H1 (cell line): ENCODE measurements around the gene ZACN. TPM values are rescaled to one million over a fixed set of nuclear protein-coding genes. Genes with fewer than 3 reads are reported as not detected.

Source experiments
- CTCF ChIA-PET: fragments of 300-600 bp; sonication (Branson Sonifier 250); formaldehyde crosslinking; loops from one replicate; lab custom pipeline; 2021; ENCODE audit not compliant: partially characterized antibody; lab: Charles Lee
- POLR2A ChIA-PET: fragments of 300-600 bp; sonication (Branson Sonifier 250); formaldehyde crosslinking; loops from one replicate; lab custom pipeline; 2021; ENCODE audit warnings: inconsistent platforms; ENCODE audit not compliant: partially characterized antibody; lab: Charles Lee
- DNase-seq, 2 experiments: peaks; one replicate each; pipeline versions ENCODE4 v3.0.0 to v3.0.0-alpha.2; 2010 to 2022; ENCODE audit warnings: low spot score in 2 of 2, low read depth in 1 of 2, mixed read lengths in 1 of 2
- FAIRE-seq: peaks from 2 replicates; lab custom pipeline; 2011; peaks lifted over from hg19 to GRCh38; lab: Jason Lieb, UNC
- H2AFZ ChIP-seq: 2 replicates; pipeline ENCODE4 v1.8.1; 2012; ENCODE audit warnings: low read length, inconsistent platforms
- H2AK5ac ChIP-seq: 2 replicates; pipeline ENCODE4 v1.6.1; 2013; ENCODE audit warnings: low read depth, low read length
- H2BK120ac ChIP-seq: replicated peaks from 2 replicates; pipeline ENCODE3; 2013; ENCODE audit warnings: low read depth, low read length, inconsistent platforms
- H2BK12ac ChIP-seq: 2 replicates; pipeline ENCODE4 v1.6.1; 2013; ENCODE audit warnings: low read depth, low read length
- H2BK15ac ChIP-seq: 2 replicates; pipeline ENCODE4 v1.6.1; 2013; ENCODE audit warnings: low read length
- H2BK20ac ChIP-seq: 2 replicates; pipeline ENCODE4 v1.6.1; 2013; ENCODE audit warnings: low read length
- H2BK5ac ChIP-seq: 2 replicates; pipeline ENCODE4 v1.6.1; 2013; ENCODE audit warnings: low read depth, low read length
- H3K14ac ChIP-seq: 2 replicates; pipeline ENCODE4 v1.6.1; 2013; ENCODE audit warnings: inconsistent platforms; ENCODE audit not compliant: insufficient read length
- H3K18ac ChIP-seq: 2 replicates; pipeline ENCODE4 v1.6.1; 2013; ENCODE audit warnings: low read length; ENCODE audit errors: extremely low read depth
- H3K23ac ChIP-seq: 2 replicates; pipeline ENCODE4 v1.6.1; 2013; ENCODE audit warnings: inconsistent platforms; ENCODE audit not compliant: insufficient read length
- H3K23me2 ChIP-seq: 2 replicates; pipeline ENCODE4 v1.6.1; 2013; ENCODE audit warnings: low read depth, low read length
- H3K27ac ChIP-seq: 2 replicates; pipeline ENCODE4 v1.6.1; 2011; ENCODE audit warnings: low read depth, low read length, inconsistent platforms
- H3K27me3 ChIP-seq, 4 experiments: replicated peaks in 1 of 4; 1 replicate in 1 of 4; 2 replicates in 3 of 4; pipeline versions ENCODE4 v1.6.1 to v1.8.1; 2011 to 2013; ENCODE audit warnings: low read length in 3 of 4, mild to moderate bottlenecking in 3 of 4, inconsistent platforms in 2 of 4, mixed read lengths in 2 of 4, moderate library complexity in 1 of 4; ENCODE audit not compliant: control insufficient read depth in 3 of 4, insufficient read depth in 3 of 4; ENCODE audit errors: extremely low read depth in 1 of 4
- H3K36me3 ChIP-seq, 4 experiments: 2 replicates each; pipeline versions ENCODE4 v1.6.1 to v1.8.1; 2011 to 2013; ENCODE audit warnings: mild to moderate bottlenecking in 4 of 4, low read length in 3 of 4, moderate library complexity in 2 of 4, control low read depth in 1 of 4, inconsistent platforms in 1 of 4; ENCODE audit not compliant: insufficient read depth in 4 of 4, control insufficient read depth in 2 of 4
- H3K4ac ChIP-seq: replicated peaks from 2 replicates; pipeline ENCODE3; 2013; ENCODE audit warnings: low read length, low read depth, mixed read lengths, inconsistent platforms; ENCODE audit not compliant: insufficient read length
- H3K4me1 ChIP-seq, 4 experiments: replicated peaks in 1 of 4; 1 replicate in 1 of 4; 2 replicates in 3 of 4; pipeline versions ENCODE4 v1.6.1 to v1.8.1; 2011 to 2013; ENCODE audit warnings: low read length in 3 of 4, inconsistent platforms in 2 of 4, mixed read lengths in 1 of 4; ENCODE audit not compliant: insufficient read depth in 4 of 4, control insufficient read depth in 3 of 4
- H3K4me2 ChIP-seq, 2 experiments: 2 replicates each; pipeline versions ENCODE4 v1.6.1 to v1.8.1; 2011 to 2013; ENCODE audit warnings: low read depth in 2 of 2, low read length in 2 of 2, control low read depth in 1 of 2, inconsistent platforms in 1 of 2, mild to moderate bottlenecking in 1 of 2; ENCODE audit not compliant: insufficient read depth in 1 of 2
- H3K4me3 ChIP-seq, 4 experiments: fragments of 200-600, 300-600 bp in 1 of 4; sonication (generic), shearing (Covaris generic), sonication (Bioruptor Twin) in 1 of 4; 2 replicates each; pipeline versions ENCODE4 v1.5.1 to v1.8.1; 2011 to 2016; ENCODE audit warnings: low read length in 4 of 4, low read depth in 3 of 4, control low read depth in 2 of 4, inconsistent platforms in 2 of 4, mild to moderate bottlenecking in 2 of 4, mixed read lengths in 1 of 4, moderate library complexity in 1 of 4; ENCODE audit not compliant: insufficient read depth in 2 of 4; ENCODE audit errors: extremely low read depth in 1 of 4
- H3K56ac ChIP-seq: replicated peaks from 2 replicates; pipeline ENCODE3; 2013; ENCODE audit warnings: low read depth, mild to moderate bottlenecking, mixed read lengths, low read length, inconsistent platforms; ENCODE audit not compliant: insufficient read length
- H3K79me1 ChIP-seq: 2 replicates; pipeline ENCODE4 v1.6.1; 2013; ENCODE audit warnings: low read depth, low read length, control low read depth
- H3K79me2 ChIP-seq, 2 experiments: 2 replicates each; pipeline versions ENCODE4 v1.6.1 to v1.8.1; 2012 to 2013; ENCODE audit warnings: low read length in 2 of 2, mild to moderate bottlenecking in 2 of 2, inconsistent platforms in 1 of 2; ENCODE audit not compliant: insufficient read depth in 2 of 2, control insufficient read depth in 1 of 2
- H3K9ac ChIP-seq, 4 experiments: replicated peaks in 1 of 4; 1 replicate in 1 of 4; 2 replicates in 3 of 4; pipeline versions ENCODE4 v1.6.1 to v1.8.1; 2011 to 2013; ENCODE audit warnings: low read depth in 3 of 4, low read length in 3 of 4, control low read depth in 2 of 4, mild to moderate bottlenecking in 2 of 4, moderate library complexity in 2 of 4, inconsistent platforms in 1 of 4; ENCODE audit errors: extremely low read depth in 1 of 4
- H3K9me3 ChIP-seq, 2 experiments: 2 replicates each; pipeline versions ENCODE4 v1.6.1 to v1.8.1; 2012 to 2013; ENCODE audit warnings: mild to moderate bottlenecking in 2 of 2, moderate library complexity in 2 of 2, control low read depth in 1 of 2, inconsistent platforms in 1 of 2, low read depth in 1 of 2, low read length in 1 of 2, mixed read lengths in 1 of 2; ENCODE audit not compliant: insufficient read depth in 2 of 2
- H4K20me1 ChIP-seq, 2 experiments: replicated peaks in 1 of 2; 2 replicates each; pipeline versions ENCODE3 to v1.8.1; 2011 to 2013; ENCODE audit warnings: inconsistent platforms in 2 of 2, low read length in 2 of 2, mild to moderate bottlenecking in 1 of 2; ENCODE audit not compliant: insufficient read depth in 2 of 2, control insufficient read depth in 1 of 2
- H4K5ac ChIP-seq: 2 replicates; pipeline ENCODE4 v1.6.1; 2013; ENCODE audit warnings: low read length, low read depth, mixed read lengths, inconsistent platforms; ENCODE audit not compliant: insufficient read length
- H4K8ac ChIP-seq: 2 replicates; pipeline ENCODE4 v1.8.0; 2013; ENCODE audit warnings: mild to moderate bottlenecking, moderate library complexity, low read length, inconsistent platforms; ENCODE audit not compliant: insufficient read depth; ENCODE audit errors: extremely low read depth
- H4K91ac ChIP-seq: replicated peaks from 2 replicates; pipeline ENCODE3; 2013; ENCODE audit warnings: low read length, mixed read lengths, inconsistent platforms; ENCODE audit not compliant: insufficient read length
- CHD1 ChIP-seq: IDR thresholded peaks from 2 replicates; pipeline ENCODE4 v1.6.1; 2012; ENCODE audit warnings: low read depth, low read length, improper control_type of control experiment
- MAFK ChIP-seq: IDR thresholded peaks from 2 replicates; pipeline ENCODE4 v1.6.1; 2012; ENCODE audit warnings: low read depth, mild to moderate bottlenecking, improper control_type of control experiment, low read length
- NRF1 ChIP-seq: IDR thresholded peaks from 2 replicates; pipeline ENCODE4 v1.6.1; 2011; ENCODE audit warnings: mild to moderate bottlenecking, low read depth, low read length, improper control_type of control experiment
- SP1 ChIP-seq: IDR thresholded peaks from 2 replicates; pipeline ENCODE4 v1.6.1; 2011; ENCODE audit warnings: low read depth, low read length
- SP2 ChIP-seq: IDR thresholded peaks from 2 replicates; pipeline ENCODE4 v1.6.1; 2012; ENCODE audit warnings: mild to moderate bottlenecking, low read length, inconsistent platforms
- TAF1 ChIP-seq: IDR thresholded peaks from 2 replicates; pipeline ENCODE4 v1.6.1; 2011; ENCODE audit warnings: mild to moderate bottlenecking, low read depth, low read length
- USF2 ChIP-seq: IDR thresholded peaks from 2 replicates; pipeline ENCODE4 v1.6.1; 2011; ENCODE audit warnings: low read length, improper control_type of control experiment
- WGBS, 2 experiments: shearing (Covaris generic) in 1 of 2; methylation state at CpG; one replicate each; pipeline versions ENCODE4 v1.1.6 to v1.1.7; 2013 to 2015; ENCODE audit warnings: low lambda C conversion rate in 2 of 2, mixed read lengths in 2 of 2, inconsistent platforms in 1 of 2, low coverage in 1 of 2, missing lambda C conversion rate in 1 of 2; ENCODE audit not compliant: insufficient replicate concordance in 2 of 2, insufficient coverage in 1 of 2, insufficient read length in 1 of 2; ENCODE audit errors: extremely low coverage in 1 of 2, missing lambda C conversion rate in 1 of 2; 5-methylcytosine and 5-hydroxymethylcytosine counted together
- polyA plus RNA-seq, 7 experiments: library from polyadenylated mRNA; depleted of rRNA in 3 of 7; stranded (reverse) in 5 of 7; unstranded in 2 of 7; fragments of >200 nt in 5 of 7; fragments of 200-250 nt in 2 of 7; gene quantifications; 1 replicate in 5 of 7; 2 replicates in 1 of 7; 4 replicates in 1 of 7; pipeline versions ENCODE4 v1.2.1 to v1.2.3, GENCODE V29; 2011 to 2013; ENCODE audit warnings: missing spikeins in 2 of 7, mixed read lengths in 2 of 7
- total RNA-seq: library from RNA; stranded (reverse); fragmentation: NEBNext Ultra II Directional; extraction: Animal tissue kit (Norgen Biotek cat#: 25700); gene quantifications from 2 replicates; pipeline ENCODE4 v1.2.1, GENCODE V29; 2021

ZACN gene
- total and polyA plus RNA-seq, 2 of the 8 experiments (the other 6 are each of a cell fraction or from before 2014, with no cell fraction given): 0.26 TPM; not detected in 1

- peak in 1 of 2 experiments; percentile 71 for DNase-seq
Measured at GRCh38 chr17:76076146-76076764, 2.7 kb upstream of the ZACN start.

More at GRCh38 chr17:76076146-76076764, 2.7 kb upstream of the ZACN start:
- 7% methylated on average over 41 of the region's 41 CpGs; no CpG with 5 or more reads in 1 of the 2 experiments for WGBS, 2 experiments
- H3K23me2 ChIP-seq: peaks cover 31% of the 10 kb centered on the region
- no peak overlapping the region for H2BK20ac ChIP-seq
- peak overlapping the region; percentile 77 to 79 for H3K4me2 ChIP-seq
- ChIA-PET POLR2A (interaction anchor here (0.6 to 2.9 kb wide), 6 partner anchors 10 to 60 kb away, joined by 3 to 10 read pairs (median 6); partner anchors contain the start of gene EXOC7), CTCF (interaction anchor here (0.7 to 7.6 kb wide), 16 partner anchors 7 to 212 kb away, joined by 3 to 36 read pairs (median 5); partner anchors contain the start of gene CDK3)
- no peak overlapping the region for H3K56ac ChIP-seq
- no peak overlapping the region for H3K23ac ChIP-seq
- H2AFZ ChIP-seq: no peak overlapping the region
- no peak overlapping the region for H3K4ac ChIP-seq
- peaks cover 0 to 51% (median 39%) of the 10 kb centered on the region in 4 experiments; a peak in 6 of 7 replicates for H3K4me1 ChIP-seq
- no peak overlapping the region for H2BK120ac ChIP-seq
- H3K4me3 ChIP-seq: peak overlapping the region; percentile 2 to 60 (median 19); a peak in 7 of 8 replicates
- H2BK15ac ChIP-seq: peak overlapping the region; percentile 72; the same call in 1 of the 2 replicates
- H4K8ac ChIP-seq: peak overlapping the region; percentile 45; the same call in 1 of the 2 replicates
- peak overlapping the region; percentile 46; the same call in 1 of the 2 replicates for H2BK12ac ChIP-seq
- no peak for TF ChIP-seq SP2
- TF ChIP-seq CHD1: no peak
- TF ChIP-seq USF2: no peak
- no peak for TF ChIP-seq SP1
- no peak for TF ChIP-seq MAFK
- TF ChIP-seq TAF1: no peak
- TF ChIP-seq NRF1: no peak
- H4K5ac ChIP-seq: no peak overlapping the region
- FAIRE-seq: no peak
- H3K18ac ChIP-seq: peak overlapping the region; percentile 53; the same call in 1 of the 2 replicates
- H3K27ac ChIP-seq: no peak overlapping the region
- H3K9me3 ChIP-seq: no peaks in the 10 kb centered on the region
- H3K36me3 ChIP-seq: no peaks in the 10 kb centered on the region; a peak in 1 of 8 replicates
- H2BK5ac ChIP-seq: no peak overlapping the region; the same call in 1 of the 2 replicates
- H4K20me1 ChIP-seq: peaks cover 0 to 17% of the 10 kb centered on the region in 2 experiments
- H3K14ac ChIP-seq: no peak overlapping the region
- H3K79me2 ChIP-seq: peaks cover 3 to 9% of the 10 kb centered on the region in 2 experiments
- no peak overlapping the region for H2AK5ac ChIP-seq
- peaks cover 6% of the 10 kb centered on the region; the same call in 1 of the 2 replicates for H3K79me1 ChIP-seq
- H3K9ac ChIP-seq: peak overlapping the region in 1 of 4 experiments; percentile 13; a peak in 2 of 7 replicates
- H3K27me3 ChIP-seq: peaks cover 54 to 72% (median 68%) of the 10 kb centered on the region in 4 experiments
- H4K91ac ChIP-seq: no peak overlapping the region
